ENCODE data around the gene SEC61B. TPM values are rescaled to one million over a fixed set of nuclear protein-coding genes. Genes with fewer than 3 reads are reported as not detected.

SEC61B gene
- total RNA-seq, 1 donor from 2014 or later = 80.8 TPM

DNA sequence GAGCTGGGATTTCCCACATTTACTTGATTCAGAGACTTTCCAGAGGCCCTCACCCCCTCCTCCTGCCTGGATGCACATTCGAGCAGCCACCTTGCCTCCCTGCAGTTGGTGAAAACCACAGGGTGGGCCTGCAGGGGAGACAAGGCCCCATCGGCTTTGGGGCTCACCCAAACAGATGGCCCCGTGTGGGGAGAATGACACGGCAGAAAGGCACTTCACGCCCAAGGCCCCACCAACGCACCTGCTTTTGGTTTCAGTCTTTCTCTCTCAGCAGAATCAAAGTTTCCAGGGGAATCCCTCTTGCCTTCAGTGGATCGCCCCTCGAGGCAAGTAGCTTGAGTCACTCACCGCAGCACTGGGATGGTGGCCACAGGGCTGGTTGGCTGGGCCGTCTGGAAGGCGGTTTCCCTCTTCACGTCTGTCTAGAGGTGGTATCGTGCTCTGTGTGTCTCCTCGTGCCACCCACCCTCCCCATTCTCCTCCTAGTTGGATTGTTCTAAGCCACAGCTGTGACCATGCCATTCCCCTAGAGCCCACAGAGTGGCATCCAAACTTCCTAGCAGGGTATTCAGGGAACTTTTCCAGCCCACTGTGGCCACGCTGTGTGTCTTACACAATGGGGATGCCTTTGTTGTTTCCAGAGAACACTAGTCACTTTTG, 31.8 kb downstream of the SEC61B start:
- TF ChIP-seq POLR2AphosphoS5 (IDR thresholded peaks at IDR 0.05; ENCODE audit: insufficient read depth in 1 of 2, low read depth in 1 of 2) = no peak
- no peak for TF ChIP-seq POLR2A (IDR thresholded peaks at IDR 0.05)
- no peak for TF ChIP-seq CTCF (IDR thresholded peaks at IDR 0.05)
- H3K4me1 ChIP-seq = no peaks in the 10 kb centered on the region
- H3K4me3 ChIP-seq = no peak overlapping the region
- no peaks in the 10 kb centered on the region for H3K27me3 ChIP-seq
- no peak for DNase-seq (ENCODE audit: extremely low spot score in 2 of 2)
- intact Hi-C loops (cut with DNase I) = no loop called here
- H3K9me3 ChIP-seq = no peaks in the 10 kb centered on the region
- H3K27ac ChIP-seq = no peak overlapping the region
- no peaks in the 10 kb centered on the region for H3K36me3 ChIP-seq

DNA sequence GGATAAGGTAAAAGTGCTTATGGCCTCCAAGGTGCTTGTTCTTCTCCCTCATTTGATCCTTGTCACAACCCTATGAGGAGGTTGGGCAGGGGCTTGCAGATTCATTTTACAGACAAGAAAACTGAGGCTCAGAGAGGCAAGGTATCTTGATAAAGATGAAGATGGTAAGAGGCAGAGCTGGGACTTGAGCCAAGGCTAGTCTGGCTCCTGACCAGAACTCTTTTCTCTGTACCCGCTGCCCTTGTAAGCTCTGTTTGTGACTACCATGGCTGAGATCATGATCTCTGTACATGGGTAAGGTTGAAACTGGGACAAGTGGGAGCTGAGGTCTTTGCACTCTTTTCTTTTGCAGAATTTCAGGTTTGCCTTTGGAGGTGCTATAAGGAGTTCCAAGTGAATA, 33.6 kb downstream of the SEC61B start:
- H3K36me3 ChIP-seq = no peaks in the 10 kb centered on the region
- H3K4me1 ChIP-seq = no peaks in the 10 kb centered on the region
- intact Hi-C loops (cut with DNase I) = no loop called here
- no peak overlapping the region for H3K4me3 ChIP-seq
- no peak overlapping the region for H3K27ac ChIP-seq
- TF ChIP-seq CTCF (IDR thresholded peaks at IDR 0.05) (no peak), POLR2AphosphoS5 (IDR thresholded peaks at IDR 0.05; ENCODE audit: insufficient read depth in 1 of 2, low read depth in 1 of 2) (no peak), POLR2A (IDR thresholded peaks at IDR 0.05) (no peak)
- no peak for DNase-seq (ENCODE audit: extremely low spot score in 2 of 2)
- no peaks in the 10 kb centered on the region for H3K9me3 ChIP-seq
- H3K27me3 ChIP-seq = no peaks in the 10 kb centered on the region

DNA sequence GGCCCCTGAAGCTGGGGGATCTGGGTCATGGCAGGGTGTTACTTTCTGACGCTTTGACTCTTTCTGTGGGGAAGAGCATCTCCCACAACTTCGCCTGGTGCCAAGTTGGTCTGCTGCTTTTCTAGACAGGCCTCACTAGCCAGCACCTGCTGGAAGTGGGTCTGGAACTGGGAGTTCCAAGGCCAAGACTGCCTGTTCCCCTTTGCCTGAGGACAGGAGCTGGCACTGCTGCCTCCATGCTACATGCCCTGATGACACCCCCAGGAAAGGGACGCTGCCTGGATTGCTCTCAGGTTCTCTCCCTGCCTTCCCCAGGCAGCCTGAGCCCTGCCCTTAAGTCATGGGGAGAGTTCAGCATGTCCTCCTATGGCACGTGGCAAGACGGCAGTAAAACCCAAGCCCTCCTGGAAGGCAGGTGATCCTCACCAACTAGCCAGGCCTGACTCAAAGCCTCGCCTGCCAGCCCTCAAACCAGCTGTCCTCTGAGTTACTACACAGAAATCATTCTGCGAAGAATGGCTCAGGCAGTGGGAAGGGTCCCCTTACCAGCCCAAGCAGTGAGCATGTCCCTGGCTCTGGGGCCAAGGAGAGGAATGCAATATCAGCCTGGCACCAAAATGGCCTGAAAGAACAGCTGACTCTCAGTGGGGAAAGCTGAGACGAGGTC, 35.8 kb downstream of the SEC61B start:
- TF ChIP-seq POLR2A (IDR thresholded peaks at IDR 0.05) (no peak), POLR2AphosphoS5 (IDR thresholded peaks at IDR 0.05; ENCODE audit: insufficient read depth in 1 of 2, low read depth in 1 of 2) (no peak), CTCF (IDR thresholded peaks at IDR 0.05) (no peak)
- no peak overlapping the region for H3K4me3 ChIP-seq
- H3K9me3 ChIP-seq = no peaks in the 10 kb centered on the region
- H3K27ac ChIP-seq = no peak overlapping the region
- no peaks in the 10 kb centered on the region for H3K27me3 ChIP-seq
- intact Hi-C loops (cut with DNase I) = no loop called here
- no peaks in the 10 kb centered on the region for H3K36me3 ChIP-seq
- H3K4me1 ChIP-seq = no peaks in the 10 kb centered on the region
- no peak for DNase-seq (ENCODE audit: extremely low spot score in 2 of 2)

DNA sequence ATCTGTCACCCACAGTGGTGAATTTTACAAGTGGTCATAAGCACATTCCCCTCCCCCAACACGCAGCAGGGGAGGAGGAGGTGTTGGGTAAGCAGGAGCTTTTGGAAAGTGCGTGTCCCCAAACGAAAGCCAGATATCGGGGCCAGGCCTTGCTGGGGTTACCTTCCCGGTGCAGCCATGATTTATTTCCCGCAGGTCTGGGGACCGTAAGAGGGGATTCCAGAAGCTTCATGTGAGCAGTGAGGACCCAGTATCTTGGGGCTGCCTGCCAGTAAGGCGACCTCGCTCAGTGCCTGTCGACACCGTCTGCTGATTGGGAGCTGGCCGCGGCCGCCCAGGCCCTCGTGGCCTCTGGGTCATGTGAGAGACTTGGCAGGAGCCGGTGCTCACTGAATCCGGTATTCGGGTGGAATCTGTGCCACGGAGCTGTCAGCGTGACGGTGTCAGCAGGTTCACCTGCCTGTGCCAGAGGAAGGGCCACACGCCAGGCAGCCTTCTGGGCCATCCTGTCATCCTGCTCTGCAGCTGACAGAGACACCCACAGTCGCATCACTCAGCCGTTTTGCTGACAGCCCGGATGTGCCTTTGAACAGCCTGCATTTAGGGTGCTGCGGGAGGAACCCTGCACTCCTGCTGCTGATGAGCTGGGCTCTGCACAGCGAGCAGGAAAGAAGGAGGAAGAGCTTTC, 37.3 kb downstream of the SEC61B start:
- intact Hi-C loops (cut with DNase I) = no loop called here
- Histone ChIP-seq H3K27me3 (no peaks in the 10 kb centered on the region), H3K27ac (peak overlapping the region; percentile 40), H3K36me3 (no peaks in the 10 kb centered on the region), H3K4me1 (no peaks in the 10 kb centered on the region), H3K4me3 (peak overlapping the region; percentile 40 to 49), H3K9me3 (no peaks in the 10 kb centered on the region)
- TF ChIP-seq CTCF (IDR thresholded peaks at IDR 0.05) (no peak), POLR2AphosphoS5 (IDR thresholded peaks at IDR 0.05; ENCODE audit: insufficient read depth in 1 of 2, low read depth in 1 of 2) (peak; percentile 48 to 77)
- no peak for DNase-seq (ENCODE audit: extremely low spot score in 2 of 2)

GRCh38 chr9:99261923-99262322, 39.8 kb downstream of the SEC61B start:
- intact Hi-C loops (cut with DNase I) = no loop called here
- Histone ChIP-seq H3K9me3 (no peaks in the 10 kb centered on the region), H3K27me3 (no peaks in the 10 kb centered on the region), H3K4me1 (no peaks in the 10 kb centered on the region), H3K4me3 (no peak overlapping the region), H3K36me3 (no peaks in the 10 kb centered on the region), H3K27ac (no peak overlapping the region)
- no peak for DNase-seq (ENCODE audit: extremely low spot score in 2 of 2)
- TF ChIP-seq CTCF (IDR thresholded peaks at IDR 0.05) = no peak
- no peak for TF ChIP-seq POLR2A (IDR thresholded peaks at IDR 0.05)
- TF ChIP-seq POLR2AphosphoS5 (IDR thresholded peaks at IDR 0.05; ENCODE audit: insufficient read depth in 1 of 2, low read depth in 1 of 2) = no peak
